NCI-H2029 (cell line): ENCODE results near the gene TMOD1.

Experiments
- DNase-seq: peaks from one replicate; lab custom pipeline; 2025; lab: John Stamatoyannopoulos, UW

TMOD1 gene

DNA sequence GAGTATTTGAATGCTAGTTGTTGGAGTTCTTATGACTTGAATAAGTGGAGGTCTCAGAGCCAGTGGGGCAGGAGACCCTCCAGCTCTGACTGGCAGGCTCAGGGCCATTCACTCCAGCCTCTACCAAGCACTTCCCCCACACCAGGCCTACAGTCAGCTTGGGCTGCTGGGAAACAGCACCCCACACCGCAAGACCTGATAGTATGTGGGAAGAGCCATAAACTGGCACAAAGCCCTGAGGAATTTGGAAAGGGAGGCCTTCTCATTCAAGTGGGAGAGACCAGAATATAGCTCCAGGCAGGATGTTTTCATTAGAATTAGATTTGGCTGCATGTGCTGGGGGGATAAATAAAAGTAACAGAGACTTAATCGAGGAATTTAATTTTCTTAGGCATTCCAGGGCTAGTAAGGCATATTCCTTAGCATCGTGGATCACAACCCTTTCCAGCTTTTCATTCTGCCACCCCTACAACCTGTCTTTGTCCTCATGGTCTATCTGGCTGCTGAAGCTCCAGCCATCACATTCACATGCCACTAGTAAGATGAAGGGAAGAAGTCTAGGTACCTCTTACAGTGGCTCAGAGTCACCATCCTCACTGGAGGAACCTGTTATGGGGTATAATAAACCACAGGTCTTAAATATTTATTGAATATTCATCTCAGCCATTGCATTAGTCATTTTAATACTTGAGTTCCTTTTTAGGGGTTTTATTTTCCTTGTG lies 47.5 kb downstream of the TMOD1 start:
- DNase-seq: no peak

DNA sequence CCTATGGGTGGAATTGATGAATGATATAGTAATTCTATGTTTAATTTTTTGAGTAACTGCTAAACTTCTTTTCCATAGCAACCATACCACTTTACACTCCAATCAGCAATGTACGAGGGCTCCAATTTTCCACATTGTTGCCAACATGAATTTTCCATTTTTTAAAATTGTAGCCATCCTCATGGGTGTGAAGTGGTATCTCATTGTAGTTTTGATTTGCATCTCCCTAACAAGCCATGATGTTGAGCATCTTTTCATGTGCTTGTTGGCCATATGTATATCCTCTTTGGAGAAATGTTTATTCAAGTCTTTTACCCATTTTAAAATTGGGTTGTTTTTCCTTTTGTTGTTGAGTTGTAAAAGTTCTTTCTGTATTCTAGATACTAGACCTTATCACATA lies 48.9 kb downstream of the TMOD1 start:
- no peak for DNase-seq

DNA sequence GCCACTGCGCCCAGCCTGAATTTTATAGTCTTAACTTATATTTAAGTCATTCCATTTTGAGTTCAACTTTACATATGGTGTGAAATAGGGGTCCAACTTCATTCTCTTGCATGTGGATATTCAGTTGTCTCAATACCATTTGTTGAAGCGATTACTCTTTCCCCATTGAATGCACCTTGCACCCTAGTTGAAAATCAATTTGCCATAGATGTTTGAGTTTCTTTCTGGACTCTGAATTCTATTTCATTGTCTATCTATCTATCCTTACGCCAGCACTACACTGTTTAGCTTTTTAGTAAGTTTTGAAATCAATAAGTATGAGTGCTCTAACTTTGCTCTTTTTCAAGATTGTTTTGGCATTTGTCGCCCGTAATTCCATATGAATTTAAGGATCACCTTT lies 49.8 kb downstream of the TMOD1 start:
- no peak for DNase-seq

DNA sequence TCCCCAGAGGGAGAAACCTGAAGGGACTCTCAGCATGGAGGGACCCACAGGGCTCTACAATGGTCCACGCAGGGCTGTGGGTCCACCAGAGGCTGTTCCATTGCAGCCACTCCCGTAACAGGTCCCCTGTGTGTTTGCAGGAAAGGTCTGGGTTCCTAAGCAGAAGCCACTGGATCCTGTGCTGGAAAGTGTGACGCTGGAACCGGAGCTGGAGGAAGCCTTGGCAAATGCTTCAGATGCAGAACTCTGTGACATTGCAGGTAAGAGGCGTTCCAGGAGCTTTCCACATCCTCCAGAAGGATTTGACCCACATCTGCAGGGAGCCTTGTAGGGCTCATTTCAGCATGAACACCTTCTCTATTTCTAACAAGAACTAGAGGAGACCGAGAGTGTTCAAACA lies 51.7 kb downstream of the TMOD1 start:
- no peak for DNase-seq

GRCh38 chr9:97553841-97554240 lies 52.4 kb downstream of the TMOD1 start:
- no peak for DNase-seq

DNA sequence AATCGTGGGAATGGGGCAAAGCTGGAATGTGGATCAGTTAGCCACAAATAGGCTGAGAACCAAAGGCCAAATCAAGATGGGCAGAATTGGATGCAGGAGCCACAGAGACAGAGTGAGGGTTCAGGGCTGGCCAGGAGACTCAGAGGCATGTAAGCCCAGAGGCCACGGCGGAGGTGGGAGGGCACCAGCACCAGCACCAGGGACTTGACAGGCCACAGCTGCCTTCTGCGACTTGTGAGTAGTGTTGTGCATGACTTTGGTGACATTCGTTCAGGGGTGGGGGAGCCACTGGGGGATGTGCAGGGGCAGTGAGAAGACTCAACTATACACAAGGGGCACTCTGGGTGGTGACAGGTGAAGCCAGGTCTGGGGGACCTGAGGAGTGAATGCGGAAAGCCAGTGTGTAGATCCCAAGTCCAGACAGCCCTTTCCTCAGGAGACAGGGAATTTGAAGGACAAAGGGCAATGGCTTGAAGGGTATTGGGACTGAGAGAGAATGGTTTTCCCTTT lies 53.2 kb downstream of the TMOD1 start:
- DNase-seq: no peak

DNA sequence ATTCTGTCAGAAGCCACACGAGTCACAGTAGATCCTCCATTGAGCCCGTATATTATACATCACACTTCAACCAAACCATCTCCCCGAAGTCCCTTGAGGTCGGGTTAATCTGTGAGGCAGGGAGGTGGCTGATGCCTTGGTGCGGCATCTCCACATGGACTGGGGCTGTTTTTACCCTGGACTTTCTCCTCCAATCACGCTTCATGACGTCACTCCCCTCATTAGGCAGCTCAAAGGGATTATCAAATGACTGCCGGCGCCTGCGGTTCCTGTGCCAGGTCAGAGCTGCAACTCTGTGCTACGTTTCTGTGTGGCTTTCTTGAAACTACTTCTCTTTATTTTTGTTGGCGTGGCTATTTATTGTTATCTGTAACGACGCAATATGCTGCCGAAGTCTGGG lies 53.7 kb downstream of the TMOD1 start:
- no peak for DNase-seq

- no peak for DNase-seq
Measured at GRCh38 chr9:97556036-97556720, 54.7 kb downstream of the TMOD1 start.

- DNase-seq: peak; percentile 91
Measured at GRCh38 chr9:97556721-97557605, 55.5 kb downstream of the TMOD1 start.

DNA sequence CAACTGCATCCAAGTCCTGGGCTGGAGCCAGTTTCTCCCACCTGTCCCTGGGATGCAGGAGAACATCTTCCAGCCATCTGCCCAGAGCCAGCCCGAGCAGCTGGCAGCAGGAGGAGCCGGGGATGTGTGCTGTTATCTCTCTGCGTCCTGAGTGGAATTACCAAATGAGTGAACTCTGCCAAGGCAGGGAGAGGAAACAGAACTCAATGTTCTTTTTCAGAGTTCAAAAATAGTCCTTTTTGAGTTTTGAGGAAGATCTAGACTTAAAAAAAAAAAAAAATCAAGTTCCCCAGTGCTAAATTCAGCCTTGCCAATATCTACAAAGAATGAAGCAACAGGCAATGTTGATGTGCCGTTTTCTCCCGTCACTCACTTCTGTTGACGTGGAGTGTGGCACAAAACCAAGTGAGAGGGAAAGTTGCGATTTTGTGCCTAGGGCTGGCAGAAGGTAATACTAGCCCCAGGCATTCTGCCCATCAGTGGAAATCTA lies 56.2 kb downstream of the TMOD1 start:
- peak; percentile 46 for DNase-seq

GRCh38 chr9:97558701-97559101 lies 57.2 kb downstream of the TMOD1 start:
- no peak for DNase-seq

DNA sequence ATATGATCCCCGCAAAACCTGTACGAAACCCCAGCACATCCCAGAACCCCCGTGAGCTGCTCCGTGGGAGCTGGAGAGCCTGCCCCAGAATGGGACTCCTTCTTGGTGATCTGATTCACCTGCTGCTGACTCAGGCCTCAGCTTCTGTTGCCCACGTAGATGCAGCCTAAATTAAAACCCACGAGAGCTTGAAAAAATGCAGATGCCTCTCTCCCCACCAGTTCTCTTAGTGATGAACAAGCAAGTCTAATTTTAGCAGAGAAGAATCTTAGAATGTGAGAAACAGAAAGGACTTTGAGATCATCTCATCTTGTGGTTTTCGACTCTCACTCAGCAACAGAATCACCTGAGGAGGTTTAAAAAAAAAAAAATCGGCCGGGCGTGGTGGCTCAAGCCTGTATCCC lies 57.6 kb downstream of the TMOD1 start:
- DNase-seq: no peak

GRCh38 chr9:97560154-97560553 lies 58.7 kb downstream of the TMOD1 start:
- DNase-seq: no peak

- no peak for DNase-seq
Measured at GRCh38 chr9:97560851-97561250, 59.4 kb downstream of the TMOD1 start.

GRCh38 chr9:97561501-97561900 lies 60.0 kb downstream of the TMOD1 start:
- no peak for DNase-seq

GRCh38 chr9:97562542-97562941 lies 61.1 kb downstream of the TMOD1 start:
- no peak for DNase-seq

- DNase-seq: peak; percentile 38
Measured at GRCh38 chr9:97563458-97564135, 62.1 kb downstream of the TMOD1 start.

DNA sequence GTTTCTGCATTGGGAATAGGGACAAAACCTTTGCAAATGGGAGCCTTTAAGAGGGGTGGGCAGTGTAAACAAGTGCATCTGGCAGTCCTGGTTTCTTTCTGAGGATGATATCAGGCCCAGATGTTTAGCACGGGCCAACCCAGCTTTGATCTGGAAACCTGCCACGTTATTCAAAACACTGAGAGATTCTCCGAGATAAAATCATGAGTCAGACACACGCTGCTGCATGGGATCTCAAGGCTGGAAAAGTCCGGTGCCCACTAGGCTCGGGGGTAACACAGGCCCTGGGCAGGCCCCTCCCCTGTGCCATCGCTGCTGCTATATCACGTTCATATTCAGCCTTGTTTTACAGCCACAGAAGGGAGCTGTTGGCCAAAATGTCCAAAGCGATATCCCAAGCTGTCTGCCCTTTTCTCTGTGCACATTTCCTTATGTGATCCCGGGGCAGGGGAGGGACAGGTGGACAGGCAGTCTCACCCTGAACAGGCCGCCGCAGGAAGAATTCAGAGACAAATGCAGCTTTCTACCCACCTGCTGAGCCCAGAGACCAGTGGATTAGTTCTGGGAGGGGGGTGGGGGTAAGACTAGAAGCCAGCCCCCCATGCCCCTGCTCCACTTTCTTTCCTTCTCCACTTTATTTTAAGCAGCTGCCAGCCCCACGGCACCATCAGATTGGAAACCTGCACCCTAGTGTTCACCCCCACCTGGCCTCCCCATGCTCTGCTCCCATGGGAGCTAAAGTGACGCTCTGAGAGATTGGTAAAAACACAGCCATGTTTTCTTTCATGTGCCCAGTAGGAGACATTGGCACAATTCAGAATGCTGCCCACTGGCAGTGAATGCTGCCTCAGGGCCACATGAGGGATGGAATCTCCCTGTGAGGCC lies 63.1 kb downstream of the TMOD1 start:
- DNase-seq: peak; percentile 67

- no peak for DNase-seq
Measured at GRCh38 chr9:97565262-97565661, 63.8 kb downstream of the TMOD1 start.

GRCh38 chr9:97567182-97567893 lies 65.9 kb downstream of the TMOD1 start:
- DNase-seq: no peak
